ENCODE results near the gene MEN1. TPM values are rescaled to one million over a fixed set of nuclear protein-coding genes. Genes with fewer than 3 reads are reported as not detected.

Gene MEN1
- total RNA-seq, 2 experiments from 2014 or later = 44.4 to 72.4 TPM

- TF ChIP-seq CTCF (conservative IDR thresholded peaks at IDR 0.05; ENCODE audit: low read length) = no peak
- no peak for TF ChIP-seq EZH2phosphoT487 (IDR thresholded peaks at IDR 0.05; ENCODE audit: borderline replicate concordance, low read depth, low read length)
- Histone ChIP-seq H3K36me3 (ENCODE audit: insufficient read depth, low read length) (peaks cover 65% of the 10 kb centered on the region), H3K9me2 (ENCODE audit: insufficient read depth, low read length) (no peaks in the 10 kb centered on the region), H3K4me3 (ENCODE audit: low read depth, low read length, poor library complexity, severe bottlenecking) (no peak overlapping the region), H3K4me1 (ENCODE audit: insufficient read depth, low read length, poor library complexity, severe bottlenecking) (peaks cover 7% of the 10 kb centered on the region), H4K20me1 (ENCODE audit: insufficient read depth, low read length) (no peaks in the 10 kb centered on the region), H2AFZ (ENCODE audit: low read length) (no peak overlapping the region), H3K79me2 (ENCODE audit: insufficient read depth, low read depth, low read length) (no peaks in the 10 kb centered on the region), H3K27ac (ENCODE audit: low read depth, low read length, poor library complexity, severe bottlenecking) (no peak overlapping the region), H3K4me2 (ENCODE audit: low read length) (no peak overlapping the region), H3K9me3 (ENCODE audit: low read length) (no peaks in the 10 kb centered on the region)
- ChIA-PET CTCF (ENCODE audit: unreplicated experiment) (no interaction called here), POLR2A (no interaction called here)
- no peak for DNase-seq (ENCODE audit: low spot score)
- TSS peak; percentile 58 for BruUV-seq (replicated peaks)
- intact Hi-C loops (cut with micrococcal nuclease; ENCODE audit: unreplicated experiment) = loop anchor here (5.0 kb wide), 1 partner anchor 103 kb away; no protein-coding TSS in a partner anchor
Measured at GRCh38 chr11:64789331-64790204, 20.8 kb downstream of the MEN1 start.

- Histone ChIP-seq H3K27ac (ENCODE audit: low read depth, low read length, poor library complexity, severe bottlenecking) (no peak overlapping the region), H3K4me1 (ENCODE audit: insufficient read depth, low read length, poor library complexity, severe bottlenecking) (peaks cover 7% of the 10 kb centered on the region), H3K4me3 (ENCODE audit: low read depth, low read length, poor library complexity, severe bottlenecking) (no peak overlapping the region), H3K9me2 (ENCODE audit: insufficient read depth, low read length) (no peaks in the 10 kb centered on the region), H3K79me2 (ENCODE audit: insufficient read depth, low read depth, low read length) (no peaks in the 10 kb centered on the region), H4K20me1 (ENCODE audit: insufficient read depth, low read length) (no peaks in the 10 kb centered on the region), H3K36me3 (ENCODE audit: insufficient read depth, low read length) (peaks cover 62% of the 10 kb centered on the region), H2AFZ (ENCODE audit: low read length) (no peak overlapping the region), H3K4me2 (ENCODE audit: low read length) (no peak overlapping the region), H3K9me3 (ENCODE audit: low read length) (no peaks in the 10 kb centered on the region)
- CTCF ChIA-PET (ENCODE audit: unreplicated experiment) = no interaction called here
- no peak for DNase-seq (ENCODE audit: low spot score)
- no TSS peak for BruUV-seq (replicated peaks)
- TF ChIP-seq CTCF (conservative IDR thresholded peaks at IDR 0.05; ENCODE audit: low read length) = no peak
- no peak for TF ChIP-seq EZH2phosphoT487 (IDR thresholded peaks at IDR 0.05; ENCODE audit: borderline replicate concordance, low read depth, low read length)
- POLR2A ChIA-PET = no interaction called here
- intact Hi-C loops (cut with micrococcal nuclease; ENCODE audit: unreplicated experiment) = loop anchor here (5.0 kb wide), 1 partner anchor 104 kb away; no protein-coding TSS in a partner anchor
Measured at GRCh38 chr11:64788321-64789215, 21.8 kb downstream of the MEN1 start.

Data from OCI-LY7 (cell line).